Activated CD8-positive, alpha-beta memory T cell treated with anti-CD3 and anti-CD28 coated beads for 36 hours (primary cell): ENCODE measurements around the gene SH3GL3. TPM values are rescaled to one million over a fixed set of nuclear protein-coding genes. Genes with fewer than 3 reads are reported as not detected.

ENCODE experiments used
- CTCF ChIA-PET: fragments of 350-600 bp; sonication (Branson Sonifier 250); formaldehyde crosslinking; loops from one replicate; lab custom pipeline; 2021; ENCODE audit warnings: antibody characterized with exemption; lab: Charles Lee
- POLR2A ChIA-PET: fragments of 350-600 bp; sonication (Branson Sonifier 250); formaldehyde crosslinking; loops from one replicate; lab custom pipeline; 2021; ENCODE audit warnings: antibody characterized with exemption; lab: Charles Lee
- total RNA-seq, 2 experiments: library from RNA; stranded (reverse); gene quantifications; one replicate each; pipeline ENCODE4 v1.2.3, GENCODE V29; 2021

SH3GL3 gene
- total RNA-seq, 2 experiments from 2014 or later = not detected

DNA sequence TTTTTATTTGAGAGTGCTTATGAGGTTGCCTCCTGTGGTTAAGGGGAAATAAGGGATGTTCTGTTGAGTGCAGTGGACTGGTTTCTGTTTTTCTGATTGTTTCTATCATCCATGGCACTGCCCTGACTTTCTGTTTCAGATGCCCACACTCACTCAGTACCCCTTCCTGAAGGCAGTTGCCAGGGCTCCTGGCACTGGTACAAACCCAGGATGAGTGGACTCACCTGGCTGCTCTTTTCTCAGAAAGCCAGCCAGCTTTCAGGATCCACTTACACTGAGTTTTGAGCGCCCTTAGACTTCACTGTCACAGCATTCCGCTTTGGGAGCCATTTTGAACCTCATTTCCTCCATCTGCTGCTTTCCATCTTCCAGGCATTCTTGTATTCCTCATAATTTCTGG is 150.9 kb downstream of the SH3GL3 start:
- ChIA-PET CTCF (no interaction called here), POLR2A (no interaction called here)

DNA sequence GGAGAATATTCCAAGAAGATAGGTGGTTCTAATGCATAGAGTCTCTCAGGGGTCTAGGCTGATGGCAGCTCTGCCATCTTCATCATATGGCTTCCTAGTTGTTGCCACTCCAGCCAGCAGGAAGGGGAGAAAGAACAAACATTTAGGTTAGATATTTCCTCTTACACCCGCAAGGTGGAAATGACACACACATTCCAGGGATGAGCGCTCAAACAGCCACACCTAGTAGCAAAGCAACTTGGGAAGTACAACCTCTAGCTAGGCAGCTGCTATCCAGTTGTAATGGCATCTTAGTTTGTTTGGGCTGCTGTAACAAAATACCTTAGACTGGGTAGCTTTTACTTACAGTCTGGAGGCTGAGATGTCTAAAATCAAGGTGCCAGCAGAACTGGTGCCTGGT is 154.9 kb downstream of the SH3GL3 start:
- POLR2A ChIA-PET = no interaction called here
- CTCF ChIA-PET = no interaction called here

DNA sequence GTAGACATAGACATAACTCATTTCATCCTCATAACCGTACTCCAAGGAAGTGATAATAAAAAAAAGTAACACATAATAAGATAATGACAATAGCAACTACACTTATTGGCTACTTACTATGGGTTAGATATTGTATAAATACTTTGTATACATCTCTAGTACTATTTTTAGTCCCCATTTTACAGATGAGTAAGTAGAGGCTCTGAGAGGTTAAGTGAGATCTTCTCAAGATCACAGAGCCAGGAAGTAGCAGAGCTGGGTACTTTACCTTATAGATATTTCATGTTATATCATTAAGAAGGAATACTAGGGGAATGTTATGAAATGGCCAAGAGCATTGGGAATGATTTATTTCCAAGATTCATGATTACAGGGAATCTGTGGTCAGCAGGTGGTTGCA is 157.4 kb downstream of the SH3GL3 start:
- ChIA-PET POLR2A (no interaction called here), CTCF (no interaction called here)

DNA sequence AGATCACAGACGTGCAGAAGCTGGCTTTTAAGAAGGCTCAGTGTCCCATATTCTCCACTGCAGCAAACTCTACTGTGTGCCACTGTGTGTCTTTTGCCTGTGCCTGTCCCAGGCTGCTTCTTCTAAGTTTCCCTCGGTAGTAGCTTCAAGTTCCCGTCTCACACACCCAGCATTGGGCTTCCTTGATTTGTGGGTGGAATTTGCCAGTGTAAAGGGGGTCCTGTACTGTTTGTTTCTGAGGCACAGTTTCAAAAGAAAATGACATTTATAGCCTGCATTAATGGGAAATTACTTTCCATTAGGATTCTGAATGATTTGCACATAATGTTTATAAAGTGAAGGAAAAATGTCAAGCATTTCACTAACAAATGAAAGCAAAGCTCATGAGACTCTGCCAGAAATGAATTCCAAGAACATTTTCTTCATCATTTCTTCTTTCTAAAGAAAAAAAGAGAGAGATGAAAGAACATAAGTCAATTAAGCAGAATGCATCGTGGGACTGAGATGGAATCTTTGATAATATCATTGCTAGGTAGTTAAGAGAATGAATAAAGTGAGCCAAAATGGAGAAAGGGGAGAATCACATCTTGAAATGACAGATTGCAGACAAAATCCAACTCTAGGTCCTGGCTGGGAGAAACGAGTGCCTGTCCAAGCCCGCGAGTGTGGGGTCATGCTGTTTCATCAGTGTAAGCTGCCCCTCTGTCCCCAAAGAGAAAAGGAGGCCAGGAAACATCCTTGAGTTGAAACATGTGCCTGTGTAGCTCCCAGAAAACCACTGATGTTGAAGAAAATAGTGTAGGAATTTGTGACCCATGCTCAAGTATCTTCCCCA is 158.2 kb downstream of the SH3GL3 start:
- POLR2A ChIA-PET = no interaction called here
- CTCF ChIA-PET = no interaction called here

DNA sequence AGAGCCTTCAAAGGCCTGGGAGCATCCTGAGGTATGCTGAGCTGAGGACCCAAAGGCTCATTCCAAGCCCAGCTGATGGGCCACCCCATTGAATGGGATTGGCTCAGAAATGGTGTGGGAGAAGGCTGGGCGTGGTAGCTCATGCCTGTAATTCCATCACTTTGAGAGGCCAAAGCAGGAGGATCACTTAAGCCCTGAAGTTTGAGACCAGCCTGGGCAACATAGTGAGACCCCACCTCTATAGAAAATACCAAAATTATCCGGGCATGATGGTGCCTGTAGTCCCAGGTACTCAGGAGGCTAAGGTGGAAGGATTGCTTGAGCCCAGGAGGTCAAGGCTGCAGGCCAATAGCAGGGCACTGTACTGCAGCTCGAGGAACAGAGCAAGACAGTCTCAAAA is 163.0 kb downstream of the SH3GL3 start:
- POLR2A ChIA-PET = no interaction called here
- CTCF ChIA-PET = no interaction called here

DNA sequence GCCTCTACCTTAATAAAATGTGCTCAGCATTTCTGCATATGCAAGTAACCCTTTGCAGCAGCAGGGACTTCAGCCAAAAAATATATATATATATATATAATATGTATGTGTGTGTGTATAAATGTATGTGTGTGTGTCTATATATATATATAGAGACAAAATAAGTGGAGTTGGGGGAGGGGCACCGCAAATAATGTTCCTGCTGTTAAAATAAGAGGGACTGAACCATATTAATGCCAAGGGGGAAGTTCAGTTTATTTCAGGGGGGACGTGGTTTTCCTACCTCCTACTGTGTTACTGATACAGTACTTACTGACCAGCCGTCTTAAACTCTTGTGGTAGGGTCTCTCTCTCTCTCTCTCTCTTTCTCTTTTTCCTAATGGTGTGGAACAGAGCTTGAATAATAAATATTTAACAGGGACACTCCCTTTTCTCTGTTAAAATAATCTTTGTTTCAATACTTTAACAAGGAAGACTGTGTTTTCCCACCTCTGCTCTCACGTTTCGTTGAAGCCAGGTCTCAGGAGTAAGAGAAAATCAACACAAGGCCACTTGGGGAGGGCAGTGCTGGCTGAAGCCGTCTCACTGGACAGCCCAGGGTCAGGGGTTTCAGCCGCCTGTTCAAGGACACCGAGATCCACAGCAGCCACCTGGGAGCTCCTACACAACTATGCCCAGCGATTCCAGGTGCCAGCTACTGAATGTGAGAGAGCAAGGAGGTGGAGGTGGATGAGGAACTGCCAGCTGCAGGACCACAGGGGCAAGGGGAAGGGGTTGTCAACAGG is 164.0 kb downstream of the SH3GL3 start:
- ChIA-PET CTCF (no interaction called here), POLR2A (no interaction called here)

DNA sequence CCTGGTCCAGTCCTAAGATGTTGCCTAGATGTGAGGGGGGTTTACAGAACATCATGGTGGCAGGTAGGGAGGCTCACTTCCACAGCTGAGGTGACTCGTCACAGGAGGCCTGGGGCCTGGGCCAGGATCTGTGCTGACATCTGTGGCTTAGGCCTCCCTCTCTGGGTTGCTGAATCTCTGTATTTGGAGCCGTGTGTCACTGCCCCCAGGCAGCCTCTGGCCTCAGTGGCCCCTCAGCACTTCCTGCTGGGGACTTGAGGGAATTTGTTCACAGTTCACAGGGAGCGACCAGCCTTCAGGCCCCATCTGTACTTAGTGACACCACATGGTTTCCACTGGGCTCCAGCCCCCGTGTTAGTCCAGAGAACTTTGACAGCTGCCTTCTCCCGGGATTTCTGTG is 165.1 kb downstream of the SH3GL3 start:
- ChIA-PET POLR2A (no interaction called here), CTCF (no interaction called here)

DNA sequence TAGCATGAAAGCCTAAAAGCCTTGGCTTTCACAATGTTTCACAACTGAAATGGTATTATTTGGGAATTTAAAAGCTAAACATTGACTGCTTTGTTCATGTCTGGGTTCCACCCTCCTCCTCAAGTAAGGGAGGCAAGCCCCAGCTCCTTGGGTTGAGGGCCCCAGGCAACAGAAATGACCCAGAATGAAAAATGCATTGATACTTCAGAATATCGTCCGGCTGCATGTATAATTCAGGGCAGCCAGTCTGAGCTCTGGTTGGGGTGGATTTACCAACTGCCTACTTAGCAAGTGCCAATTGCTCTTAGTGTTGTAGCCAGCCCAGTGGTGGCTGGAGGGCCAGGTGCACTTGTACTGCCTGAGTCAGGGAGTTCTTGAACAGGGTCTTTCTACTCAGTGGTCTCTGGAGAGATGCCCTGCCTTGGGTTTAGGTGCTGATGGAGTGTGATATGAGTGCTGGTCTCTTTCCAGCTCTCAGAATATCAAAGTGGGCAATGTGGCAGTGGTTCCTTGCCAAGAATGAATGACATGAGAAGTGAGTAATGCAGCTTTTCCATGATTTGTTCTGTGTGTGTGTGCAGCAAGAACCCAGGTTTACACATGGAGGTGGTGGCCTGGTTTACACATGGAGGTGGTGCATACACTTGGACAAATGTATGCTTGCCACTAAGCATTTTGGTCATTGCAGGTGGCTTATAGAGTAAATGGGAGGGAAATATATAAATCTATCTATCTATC is 165.9 kb downstream of the SH3GL3 start:
- POLR2A ChIA-PET = no interaction called here
- CTCF ChIA-PET = no interaction called here

DNA sequence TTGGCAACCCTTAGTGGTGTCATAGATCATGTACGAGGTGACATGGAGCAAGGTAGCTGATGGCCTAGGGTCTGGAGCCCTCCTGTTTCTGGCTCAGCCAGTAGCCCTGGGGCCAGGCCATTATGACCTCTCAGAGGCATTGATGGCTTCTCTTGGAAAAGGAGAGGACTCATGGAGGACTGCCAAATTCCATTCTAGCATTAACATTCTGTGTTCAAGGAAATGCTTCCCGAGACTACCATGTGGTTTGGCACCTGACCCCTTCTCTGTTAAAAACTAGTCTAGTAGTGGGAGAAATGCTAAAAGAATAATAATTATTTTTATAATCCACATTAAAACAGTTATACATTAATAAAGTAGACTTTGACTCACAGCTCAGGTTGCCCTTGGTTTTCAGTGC is 166.6 kb downstream of the SH3GL3 start:
- POLR2A ChIA-PET = no interaction called here
- CTCF ChIA-PET = no interaction called here

DNA sequence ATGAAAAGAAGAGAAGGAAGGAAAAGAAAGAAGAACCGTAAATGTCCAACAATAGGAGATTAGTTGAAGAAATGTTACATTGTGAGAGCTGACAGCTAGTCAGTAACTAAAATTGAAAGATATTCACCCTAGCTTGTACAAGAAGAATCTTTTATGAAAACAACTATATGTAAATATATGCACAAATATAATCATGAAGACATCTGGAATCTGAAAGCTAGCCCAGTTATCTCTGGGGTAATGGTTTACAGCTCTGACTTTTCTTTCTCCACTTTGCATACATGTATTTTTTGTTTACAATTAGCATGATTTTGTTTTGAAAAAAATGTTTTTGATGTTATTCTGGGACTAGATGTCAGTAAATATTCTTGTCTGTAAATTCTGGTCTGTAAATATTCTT is 169.7 kb downstream of the SH3GL3 start:
- ChIA-PET POLR2A (no interaction called here), CTCF (no interaction called here)

DNA sequence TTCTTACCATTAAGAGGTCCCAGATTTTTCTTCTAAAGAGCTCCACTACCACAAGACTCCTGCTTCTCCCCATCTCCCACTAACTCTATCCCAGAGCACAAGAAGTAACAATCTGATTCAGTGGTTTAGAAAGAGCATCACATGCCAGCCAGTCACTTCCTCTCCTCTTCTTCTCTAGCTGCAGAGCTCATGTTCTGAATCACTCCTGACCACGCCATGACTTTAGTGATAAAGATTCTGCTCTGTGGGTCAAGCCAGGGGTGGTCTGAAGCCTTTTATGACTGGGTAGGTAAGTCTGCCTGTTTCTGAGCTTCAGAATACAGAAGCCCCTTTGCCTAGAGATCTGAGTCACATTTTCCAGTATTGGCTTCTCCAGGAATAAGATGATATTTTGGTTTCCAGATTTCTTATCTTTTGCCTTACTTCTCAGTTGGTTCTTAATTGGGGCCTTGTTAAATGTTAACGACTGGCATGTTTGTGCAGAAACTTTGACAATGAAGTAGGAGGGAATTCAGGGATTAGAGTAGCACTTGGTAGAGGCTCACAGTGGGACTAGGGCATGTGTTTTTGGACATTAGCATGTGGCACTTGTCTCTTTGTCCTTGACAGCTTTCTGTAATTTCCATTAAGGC is 179.1 kb downstream of the SH3GL3 start:
- CTCF ChIA-PET = no interaction called here
- POLR2A ChIA-PET = no interaction called here

DNA sequence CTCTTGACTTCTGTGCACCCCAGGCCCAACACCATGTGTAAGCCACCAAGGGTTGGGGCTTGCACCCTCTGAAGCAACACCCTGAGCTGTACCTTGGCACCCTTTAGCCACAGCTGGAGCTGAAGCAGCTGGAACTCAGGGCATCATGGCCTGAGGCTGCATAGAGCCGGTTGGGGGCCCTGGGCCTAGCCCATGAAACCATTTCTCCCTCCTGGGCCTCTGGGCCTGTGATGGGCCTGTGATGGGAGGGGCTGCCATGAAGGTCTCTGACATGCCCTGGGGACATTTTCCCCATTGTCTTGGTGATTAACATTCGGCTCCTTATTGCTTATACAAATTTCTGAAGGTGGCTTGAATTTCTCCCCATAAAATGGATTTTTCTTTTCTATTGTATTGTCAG is 184.4 kb downstream of the SH3GL3 start:
- ChIA-PET POLR2A (no interaction called here), CTCF (no interaction called here)

DNA sequence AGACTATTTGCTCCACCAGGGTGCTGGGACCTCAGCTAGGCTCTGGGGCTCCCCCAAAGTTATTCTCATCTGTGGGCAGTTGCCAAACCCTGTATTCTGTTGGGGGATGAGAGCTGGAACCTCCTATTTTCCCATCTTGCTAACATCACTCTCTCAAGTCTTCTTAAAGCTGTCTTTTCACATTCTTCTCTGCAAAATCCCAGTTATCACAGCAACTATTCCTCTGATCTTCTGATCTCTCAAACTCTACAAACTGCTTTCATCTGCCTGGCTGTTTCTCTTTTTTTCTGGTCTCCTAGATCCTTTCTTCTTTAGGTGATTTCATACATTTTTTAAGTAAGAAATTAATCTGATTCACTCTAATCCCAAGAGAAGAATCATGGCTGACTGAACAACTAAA is 196.1 kb downstream of the SH3GL3 start:
- ChIA-PET CTCF (no interaction called here), POLR2A (no interaction called here)

DNA sequence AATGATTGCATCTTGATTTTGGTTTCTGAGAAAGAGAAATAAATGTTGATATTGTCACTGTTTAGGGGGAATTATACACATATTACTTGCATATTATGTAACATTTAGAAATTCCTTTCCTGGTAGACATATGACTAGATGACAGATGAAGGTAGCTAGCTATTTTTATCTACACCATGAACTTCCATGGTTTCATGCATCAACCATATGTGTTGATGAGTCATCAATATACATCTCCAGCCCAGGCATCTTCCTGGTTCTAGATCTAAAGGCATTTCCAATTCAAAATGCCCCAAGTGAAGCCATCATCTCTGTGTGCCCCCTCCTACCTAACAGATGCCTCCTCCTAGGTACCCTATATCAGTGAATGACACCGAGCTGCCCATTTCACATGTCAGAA is 197.3 kb downstream of the SH3GL3 start:
- POLR2A ChIA-PET = no interaction called here
- CTCF ChIA-PET = no interaction called here

DNA sequence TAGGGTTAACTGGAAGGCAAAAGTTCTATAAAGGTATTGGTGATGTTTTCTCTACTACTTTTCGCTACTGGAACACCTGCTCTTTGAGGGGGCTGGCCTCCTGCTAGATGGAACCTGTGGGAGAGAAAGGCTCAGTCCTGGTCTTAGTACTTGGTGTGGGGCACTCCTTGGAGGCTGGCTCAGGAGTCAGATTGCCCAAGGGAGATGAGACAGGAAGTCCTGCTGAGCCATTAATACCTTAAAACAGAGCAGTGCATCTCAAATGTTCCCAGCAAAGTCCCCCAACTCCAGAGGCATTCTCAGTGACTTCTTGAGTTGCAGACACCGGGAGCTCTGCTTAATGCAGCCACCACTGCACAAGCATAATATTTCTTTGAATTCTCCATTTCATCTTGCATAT is 203.7 kb downstream of the SH3GL3 start:
- ChIA-PET POLR2A (no interaction called here), CTCF (no interaction called here)

DNA sequence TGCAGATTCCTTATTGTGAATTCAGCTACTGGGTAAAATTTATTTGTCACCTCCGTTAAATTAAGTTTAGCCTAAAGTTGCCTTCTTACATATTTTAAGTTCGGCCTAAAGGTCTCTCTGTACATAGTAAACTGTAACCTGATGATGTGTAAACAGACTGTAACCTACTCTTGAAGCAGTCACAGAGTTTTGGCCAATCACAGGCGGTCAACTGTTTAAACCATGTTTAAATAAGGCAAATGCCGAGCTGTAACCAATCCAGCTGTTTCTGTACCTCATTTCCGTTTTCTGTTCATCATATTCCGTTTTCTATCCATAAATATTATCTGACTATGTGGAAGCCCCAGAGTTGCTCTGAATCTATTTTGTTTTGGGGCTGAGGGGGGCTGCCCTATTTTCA is 204.4 kb downstream of the SH3GL3 start:
- CTCF ChIA-PET = interaction anchor here (1.2 kb wide), 1 partner anchor 20 kb away, joined by 3 read pairs; no protein-coding TSS in a partner anchor
- POLR2A ChIA-PET = no interaction called here

DNA sequence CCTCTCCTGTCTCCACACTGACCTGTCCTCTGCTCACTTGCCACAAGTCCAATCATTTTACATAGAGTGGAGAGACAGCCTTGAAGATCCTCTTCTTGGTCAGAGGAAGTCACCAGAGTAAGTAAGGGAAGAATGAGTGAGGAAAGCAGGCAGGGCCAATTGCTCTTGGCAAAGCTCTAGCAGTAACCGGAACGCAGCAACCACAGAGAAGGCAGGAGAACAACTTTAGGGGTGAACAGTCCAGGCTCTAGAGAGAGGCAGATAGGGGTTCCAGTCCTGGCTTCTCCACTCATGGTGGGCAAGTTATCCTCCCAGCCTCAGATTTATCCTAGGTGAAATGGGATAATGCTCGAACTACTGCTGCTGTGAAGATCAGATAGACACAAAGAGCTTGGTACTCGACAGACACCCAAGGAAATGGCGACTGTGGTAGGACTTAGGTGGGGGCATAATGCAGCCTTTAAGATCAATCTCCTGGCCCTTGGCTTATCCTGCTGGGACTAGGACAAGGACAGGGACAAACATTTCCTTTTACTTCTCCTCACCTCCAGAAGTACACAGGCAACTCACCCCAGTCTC is 205.6 kb downstream of the SH3GL3 start:
- POLR2A ChIA-PET = no interaction called here
- CTCF ChIA-PET = interaction anchor here (1.2 to 1.4 kb wide), 2 partner anchors 19 to 405 kb away, joined by 3 to 5 read pairs; no protein-coding TSS in a partner anchor

DNA sequence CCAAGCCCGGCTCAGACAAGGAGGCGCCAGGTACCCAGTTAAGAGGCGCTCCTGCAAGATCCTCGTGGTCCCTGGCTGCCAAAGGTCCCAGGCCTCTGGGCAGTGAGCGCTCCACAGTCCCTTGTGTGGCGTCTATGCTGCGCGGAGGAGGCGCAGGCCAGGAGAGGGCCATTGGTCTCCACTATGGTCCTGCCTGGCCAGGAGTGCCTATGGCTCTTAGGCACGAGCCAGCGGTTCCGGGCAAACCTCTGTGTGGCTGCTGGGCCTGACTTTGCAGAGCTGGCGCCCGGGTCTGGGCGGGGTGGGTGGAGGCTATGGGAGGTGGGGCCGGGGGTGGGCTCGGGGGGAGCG is 206.1 kb downstream of the SH3GL3 start:
- POLR2A ChIA-PET = no interaction called here
- CTCF ChIA-PET = interaction anchor here (1.4 kb wide), 1 partner anchor 405 kb away, joined by 5 read pairs; no protein-coding TSS in a partner anchor

DNA sequence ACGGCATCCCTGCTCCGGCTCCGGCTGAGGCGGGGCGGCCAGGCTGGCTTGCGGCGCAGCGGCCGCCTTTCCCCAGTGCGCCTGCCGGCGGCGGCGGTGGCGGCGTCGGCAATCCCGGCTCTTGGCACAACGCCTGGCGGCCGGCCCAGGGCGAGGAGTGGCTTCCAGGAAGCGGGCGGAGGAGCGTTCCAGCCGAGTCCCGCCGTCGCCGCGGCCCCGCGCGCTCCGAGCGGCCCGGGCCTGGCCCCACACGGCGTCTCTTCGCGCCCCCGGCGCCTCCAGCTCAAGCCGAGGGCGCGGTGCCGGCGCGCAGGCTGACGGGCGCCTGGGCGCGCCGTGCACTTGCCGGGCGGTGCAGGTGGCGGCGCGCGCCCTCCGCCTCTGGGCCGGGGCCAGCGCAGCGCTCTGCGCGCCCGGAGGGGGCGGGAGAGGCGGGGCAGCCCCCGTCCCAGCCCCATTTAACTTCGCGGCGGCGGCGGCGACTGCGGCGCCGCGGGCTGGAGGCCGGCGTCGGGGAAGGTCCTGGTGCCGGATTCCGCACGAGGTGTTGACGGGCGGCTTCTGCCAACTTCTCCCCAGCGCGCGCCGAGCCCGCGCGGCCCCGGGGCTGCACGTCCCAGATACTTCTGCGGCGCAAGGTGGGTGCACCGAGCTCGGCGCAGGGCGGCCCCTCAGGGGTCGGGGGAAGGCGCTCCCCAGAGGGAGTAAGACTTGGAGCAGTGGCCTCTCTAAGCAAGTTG is 206.7 kb downstream of the SH3GL3 start, which contains the start of gene ADAMTSL3:
TSS of gene ADAMTSL3 (plus strand) at position 485 of the 740 bp plus-strand sequence. CDS start 1,639 bp downstream, outside the sequence.
- ChIA-PET CTCF (interaction anchor here (0.6 kb wide), 1 partner anchor 27 kb away, joined by 3 read pairs; no protein-coding TSS in a partner anchor), POLR2A (no interaction called here)
